Measurements from ENCODE around the gene MAMLD1.
A peak's percentile ranks its signal among the peaks of the same experiment; 100 is the strongest.

Gene MAMLD1

GRCh38 chrX:150326541-150327247 is 36.4 kb upstream of the MAMLD1 start:
- Histone ChIP-seq H3K4me3 (peak overlapping the region in 6 of 10 experiments; percentile 2 to 45 (median 34); a peak in 5 of 20 replicates), H3K27ac (peak overlapping the region in 8 of 11 experiments; percentile 24 to 88 (median 78); a peak in 16 of 22 replicates), H3K4me1 (peaks cover 24 to 38% (median 34%) of the 10 kb centered on the region in 10 experiments), H4K20me1 (no peaks in the 10 kb centered on the region), H3K27me3 (no peaks in the 10 kb centered on the region), H3K36me3 (no peaks in the 10 kb centered on the region), H3K9ac (peak overlapping the region in 7 of 11 experiments; percentile 42 to 78 (median 72); a peak in 12 of 22 replicates), H3K4me2 (peak overlapping the region; percentile 62 to 95 (median 86)), H3K9me3 (replicated peaks in 1 of 11) (peaks cover 4 to 19% (median 16%) of the 10 kb centered on the region in 11 experiments; a peak in 19 of 22 replicates)
- no peak for TF ChIP-seq Cebpa-rat (IDR thresholded peaks at IDR 0.05)

- Histone ChIP-seq H3K4me1 (peaks cover 22 to 45% (median 38%) of the 10 kb centered on the region in 10 experiments), H3K4me3 (no peak overlapping the region), H3K27ac (0 out of 22 replicates have a peak overlapping the region, but pooled peaks of 1 of the 11 experiments have one; percentile 14), H3K9me3 (replicated peaks in 1 of 11) (no peaks in the 10 kb centered on the region), H3K4me2 (no peak overlapping the region), H3K9ac (no peak overlapping the region), H3K36me3 (no peaks in the 10 kb centered on the region), H4K20me1 (no peaks in the 10 kb centered on the region), H3K27me3 (no peaks in the 10 kb centered on the region)
- no peak for TF ChIP-seq Cebpa-rat (IDR thresholded peaks at IDR 0.05)
Measured at GRCh38 chrX:150329282-150329681, 33.8 kb upstream of the MAMLD1 start.

GRCh38 chrX:150329868-150330267 is 33.2 kb upstream of the MAMLD1 start:
- no peak for TF ChIP-seq Cebpa-rat (IDR thresholded peaks at IDR 0.05)
- no peak overlapping the region for H3K4me3 ChIP-seq
- no peak overlapping the region for H3K27ac ChIP-seq
- no peaks in the 10 kb centered on the region for H3K27me3 ChIP-seq
- H3K36me3 ChIP-seq: no peaks in the 10 kb centered on the region
- no peaks in the 10 kb centered on the region for H3K9me3 ChIP-seq (replicated peaks in 1 of 11)
- H4K20me1 ChIP-seq: no peaks in the 10 kb centered on the region
- H3K4me1 ChIP-seq: peaks cover 16 to 39% (median 32%) of the 10 kb centered on the region in 10 experiments
- no peak overlapping the region for H3K9ac ChIP-seq
- H3K4me2 ChIP-seq: no peak overlapping the region

- TF ChIP-seq Cebpa-rat (IDR thresholded peaks at IDR 0.05): no peak
- Histone ChIP-seq H3K4me2 (no peak overlapping the region; a peak in 1 of 22 replicates), H3K9me3 (replicated peaks in 1 of 11) (no peaks in the 10 kb centered on the region), H4K20me1 (no peaks in the 10 kb centered on the region), H3K27me3 (no peaks in the 10 kb centered on the region), H3K4me1 (peaks cover 0 to 17% (median 11%) of the 10 kb centered on the region in 10 experiments; a peak in 15 of 20 replicates), H3K9ac (no peak overlapping the region), H3K4me3 (no peak overlapping the region), H3K36me3 (no peaks in the 10 kb centered on the region), H3K27ac (no peak overlapping the region)
Measured at GRCh38 chrX:150332023-150332422, 31.1 kb upstream of the MAMLD1 start.

GRCh38 chrX:150334100-150334499 is 29.0 kb upstream of the MAMLD1 start:
- Histone ChIP-seq H3K36me3 (no peaks in the 10 kb centered on the region), H3K27me3 (no peaks in the 10 kb centered on the region), H3K9ac (no peak overlapping the region), H3K4me2 (no peak overlapping the region), H3K4me1 (peaks cover 0 to 12% (median 10%) of the 10 kb centered on the region in 10 experiments; a peak in 12 of 20 replicates), H4K20me1 (no peaks in the 10 kb centered on the region), H3K27ac (no peak overlapping the region), H3K4me3 (no peak overlapping the region), H3K9me3 (replicated peaks in 1 of 11) (no peaks in the 10 kb centered on the region)
- TF ChIP-seq Cebpa-rat (IDR thresholded peaks at IDR 0.05): no peak

GRCh38 chrX:150334981-150335380 is 28.1 kb upstream of the MAMLD1 start:
- Histone ChIP-seq H3K4me2 (no peak overlapping the region), H3K4me1 (peaks cover 0 to 12% (median 10%) of the 10 kb centered on the region in 10 experiments; a peak in 12 of 20 replicates), H4K20me1 (no peaks in the 10 kb centered on the region), H3K27ac (no peak overlapping the region), H3K4me3 (no peak overlapping the region), H3K9me3 (replicated peaks in 1 of 11) (no peaks in the 10 kb centered on the region), H3K27me3 (no peaks in the 10 kb centered on the region), H3K36me3 (no peaks in the 10 kb centered on the region), H3K9ac (no peak overlapping the region)
- TF ChIP-seq Cebpa-rat (IDR thresholded peaks at IDR 0.05): no peak

GRCh38 chrX:150337026-150337425 is 26.1 kb upstream of the MAMLD1 start:
- Histone ChIP-seq H3K4me1 (peaks cover 0 to 12% (median 10%) of the 10 kb centered on the region in 10 experiments; a peak in 12 of 20 replicates), H3K27ac (no peak overlapping the region), H3K9me3 (replicated peaks in 1 of 11) (no peaks in the 10 kb centered on the region), H3K27me3 (no peaks in the 10 kb centered on the region), H3K4me2 (peak overlapping the region in 1 of 11 experiments; percentile 11; a peak in 1 of 22 replicates), H3K4me3 (no peak overlapping the region), H4K20me1 (no peaks in the 10 kb centered on the region), H3K9ac (no peak overlapping the region), H3K36me3 (no peaks in the 10 kb centered on the region)
- TF ChIP-seq Cebpa-rat (IDR thresholded peaks at IDR 0.05): no peak

GRCh38 chrX:150337536-150337935 is 25.6 kb upstream of the MAMLD1 start:
- Histone ChIP-seq H3K4me3 (no peak overlapping the region), H3K9ac (no peak overlapping the region), H3K27ac (no peak overlapping the region), H3K27me3 (no peaks in the 10 kb centered on the region), H3K9me3 (replicated peaks in 1 of 11) (no peaks in the 10 kb centered on the region), H3K4me1 (peaks cover 0 to 12% (median 10%) of the 10 kb centered on the region in 10 experiments; a peak in 12 of 20 replicates), H3K36me3 (no peaks in the 10 kb centered on the region), H4K20me1 (no peaks in the 10 kb centered on the region), H3K4me2 (peak overlapping the region in 1 of 11 experiments; percentile 11; a peak in 1 of 22 replicates)
- no peak for TF ChIP-seq Cebpa-rat (IDR thresholded peaks at IDR 0.05)

- TF ChIP-seq Cebpa-rat (IDR thresholded peaks at IDR 0.05): no peak
- H3K27me3 ChIP-seq: no peaks in the 10 kb centered on the region
Measured at GRCh38 chrX:150338615-150339014, 24.5 kb upstream of the MAMLD1 start.

More at GRCh38 chrX:150338615-150339014, 24.5 kb upstream of the MAMLD1 start:
- Histone ChIP-seq H3K9ac (no peak overlapping the region), H3K27ac (no peak overlapping the region), H3K9me3 (replicated peaks in 1 of 11) (no peaks in the 10 kb centered on the region; a peak in 1 of 22 replicates), H3K4me1 (peaks cover 0 to 6% (median 1%) of the 10 kb centered on the region in 10 experiments; a peak in 7 of 20 replicates), H3K36me3 (no peaks in the 10 kb centered on the region), H3K4me2 (no peak overlapping the region), H4K20me1 (no peaks in the 10 kb centered on the region), H3K4me3 (no peak overlapping the region)

Measured in BLaER1 treated with 17β-estradiol and CSF1 and Interleukin-3, amounts not matched to agents 10 nM and 100 nM (cell line).